ENCODE results near the gene EML5. TPM values are rescaled to one million over a fixed set of nuclear protein-coding genes. Genes with fewer than 3 reads are reported as not detected.

The EML5 gene
- total RNA-seq, 2 experiments from 2014 or later: 2.8 to 3.1 TPM

- H3K27me3 Mint-ChIP-seq: no peaks in the 10 kb centered on the region
Observed at GRCh38 chr14:88660056-88660455, 132.7 kb downstream of the EML5 start.

GRCh38 chr14:88639221-88639620 lies 153.5 kb downstream of the EML5 start:
- no peak for DNase-seq
- Histone ChIP-seq H3K27ac (ENCODE audit: low read depth in 1 of 2, low read length in 2 of 2) (no peak overlapping the region), H3K4me1 (ENCODE audit: insufficient read depth, low read length) (no peaks in the 10 kb centered on the region), H3K36me3 (ENCODE audit: insufficient read depth, low read length) (no peaks in the 10 kb centered on the region), H3K9me3 (ENCODE audit: control insufficient read depth in 1 of 2, insufficient read depth in 1 of 2, low read length in 2 of 2) (peaks cover 0 to 6% of the 10 kb centered on the region in 2 experiments), H3K27me3 (ENCODE audit: control insufficient read depth in 1 of 2, insufficient read depth in 2 of 2, low read length in 2 of 2) (no peaks in the 10 kb centered on the region), H3K4me3 (ENCODE audit: low read length) (no peak overlapping the region)
- Mint-ChIP-seq H3K4me1 (ENCODE audit: low read depth) (no peaks in the 10 kb centered on the region), H3K27ac (no peak overlapping the region), H3K36me3 (ENCODE audit: low read depth) (peaks cover 69% of the 10 kb centered on the region), H3K4me3 (no peak overlapping the region), H3K9me3 (peaks cover 9% of the 10 kb centered on the region), H3K27me3 (no peaks in the 10 kb centered on the region)
- no peak for ATAC-seq (ENCODE audit: poor library complexity)
- intact Hi-C loops (cut with DNase I, micrococcal nuclease): no loop called here
- CTCF ChIA-PET: no interaction called here
- POLR2A ChIA-PET: no interaction called here
- TF ChIP-seq CTCF (IDR thresholded peaks at IDR 0.05): no peak

More at GRCh38 chr14:88660056-88660455, 132.7 kb downstream of the EML5 start:
- Histone ChIP-seq H3K4me1 (ENCODE audit: insufficient read depth, low read length) (no peaks in the 10 kb centered on the region), H3K4me3 (ENCODE audit: low read length) (no peak overlapping the region), H3K27me3 (ENCODE audit: control insufficient read depth in 1 of 2, insufficient read depth in 2 of 2, low read length in 2 of 2) (no peaks in the 10 kb centered on the region), H3K36me3 (ENCODE audit: insufficient read depth, low read length) (no peaks in the 10 kb centered on the region), H3K27ac (ENCODE audit: low read depth in 1 of 2, low read length in 2 of 2) (no peak overlapping the region), H3K9me3 (ENCODE audit: control insufficient read depth in 1 of 2, insufficient read depth in 1 of 2, low read length in 2 of 2) (no peaks in the 10 kb centered on the region)
- TF ChIP-seq CTCF (IDR thresholded peaks at IDR 0.05): no peak
- ChIA-PET POLR2A (no interaction called here), CTCF (no interaction called here)
- intact Hi-C loops (cut with DNase I, micrococcal nuclease): loop anchor here in 1 of 2 experiments (10.0 kb wide), 1 partner anchor 355 kb away; no protein-coding TSS in a partner anchor
- Mint-ChIP-seq H3K4me1 (ENCODE audit: low read depth) (no peaks in the 10 kb centered on the region), H3K4me3 (no peak overlapping the region), H3K27ac (no peak overlapping the region), H3K36me3 (ENCODE audit: low read depth) (peaks cover 33% of the 10 kb centered on the region), H3K9me3 (peaks cover 6% of the 10 kb centered on the region)
- DNase-seq: no peak
- no peak for ATAC-seq (ENCODE audit: poor library complexity)

GRCh38 chr14:88632512-88632911 lies 160.2 kb downstream of the EML5 start:
- H3K4me3 ChIP-seq (ENCODE audit: low read length): no peak overlapping the region
- ATAC-seq (ENCODE audit: poor library complexity): no peak
- POLR2A ChIA-PET: no interaction called here

More at GRCh38 chr14:88632512-88632911, 160.2 kb downstream of the EML5 start:
- Histone ChIP-seq H3K4me1 (ENCODE audit: insufficient read depth, low read length) (no peaks in the 10 kb centered on the region), H3K27me3 (ENCODE audit: control insufficient read depth in 1 of 2, insufficient read depth in 2 of 2, low read length in 2 of 2) (no peaks in the 10 kb centered on the region), H3K9me3 (ENCODE audit: control insufficient read depth in 1 of 2, insufficient read depth in 1 of 2, low read length in 2 of 2) (no peaks in the 10 kb centered on the region), H3K36me3 (ENCODE audit: insufficient read depth, low read length) (no peaks in the 10 kb centered on the region), H3K27ac (ENCODE audit: low read depth in 1 of 2, low read length in 2 of 2) (no peak overlapping the region)
- Mint-ChIP-seq H3K4me3 (no peak overlapping the region), H3K27me3 (no peaks in the 10 kb centered on the region), H3K4me1 (ENCODE audit: low read depth) (no peaks in the 10 kb centered on the region), H3K9me3 (no peaks in the 10 kb centered on the region), H3K36me3 (ENCODE audit: low read depth) (peaks cover 12% of the 10 kb centered on the region), H3K27ac (no peak overlapping the region)
- DNase-seq: no peak
- CTCF ChIA-PET: no interaction called here
- intact Hi-C loops (cut with DNase I, micrococcal nuclease): no loop called here
- no peak for TF ChIP-seq CTCF (IDR thresholded peaks at IDR 0.05)
